NCI-H524 (cell line): ENCODE data around the gene ILDR2.
A peak's percentile ranks its signal among the peaks of the same experiment; 100 is the strongest.
"Not testable (repeated sequence)": the region's sequence is repeated elsewhere in the genome, so short reads cannot be mapped to it uniquely, and the experiment has no call there.

Experiments
- DNase-seq, 2 experiments: peaks; one replicate each; lab custom pipeline; 2025; lab: John Stamatoyannopoulos, UW

Gene ILDR2

GRCh38 chr1:166884040-166884642, 91.2 kb downstream of the ILDR2 start:
- DNase-seq: peak in 1 of 2 experiments; percentile 57

- no peak for DNase-seq
Observed at GRCh38 chr1:166882893-166883292, 92.4 kb downstream of the ILDR2 start.

GRCh38 chr1:166878173-166878917, 97.0 kb downstream of the ILDR2 start:
- DNase-seq: not testable (repeated sequence)

DNA sequence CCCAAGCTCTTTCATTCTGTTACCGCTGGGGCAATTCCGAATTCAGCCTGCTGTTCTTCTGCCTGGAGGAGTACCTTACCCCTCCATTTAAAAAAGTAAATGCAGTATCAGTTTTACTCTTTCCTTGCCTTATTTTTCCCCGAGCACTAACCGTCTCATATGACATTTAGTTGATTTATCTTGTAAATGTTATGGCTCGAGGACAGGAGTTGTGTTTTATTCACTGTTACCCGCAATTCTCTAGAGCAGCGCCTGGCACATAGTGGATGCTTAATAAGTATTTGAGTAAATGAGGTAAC, 98.9 kb downstream of the ILDR2 start:
- no peak for DNase-seq

DNA sequence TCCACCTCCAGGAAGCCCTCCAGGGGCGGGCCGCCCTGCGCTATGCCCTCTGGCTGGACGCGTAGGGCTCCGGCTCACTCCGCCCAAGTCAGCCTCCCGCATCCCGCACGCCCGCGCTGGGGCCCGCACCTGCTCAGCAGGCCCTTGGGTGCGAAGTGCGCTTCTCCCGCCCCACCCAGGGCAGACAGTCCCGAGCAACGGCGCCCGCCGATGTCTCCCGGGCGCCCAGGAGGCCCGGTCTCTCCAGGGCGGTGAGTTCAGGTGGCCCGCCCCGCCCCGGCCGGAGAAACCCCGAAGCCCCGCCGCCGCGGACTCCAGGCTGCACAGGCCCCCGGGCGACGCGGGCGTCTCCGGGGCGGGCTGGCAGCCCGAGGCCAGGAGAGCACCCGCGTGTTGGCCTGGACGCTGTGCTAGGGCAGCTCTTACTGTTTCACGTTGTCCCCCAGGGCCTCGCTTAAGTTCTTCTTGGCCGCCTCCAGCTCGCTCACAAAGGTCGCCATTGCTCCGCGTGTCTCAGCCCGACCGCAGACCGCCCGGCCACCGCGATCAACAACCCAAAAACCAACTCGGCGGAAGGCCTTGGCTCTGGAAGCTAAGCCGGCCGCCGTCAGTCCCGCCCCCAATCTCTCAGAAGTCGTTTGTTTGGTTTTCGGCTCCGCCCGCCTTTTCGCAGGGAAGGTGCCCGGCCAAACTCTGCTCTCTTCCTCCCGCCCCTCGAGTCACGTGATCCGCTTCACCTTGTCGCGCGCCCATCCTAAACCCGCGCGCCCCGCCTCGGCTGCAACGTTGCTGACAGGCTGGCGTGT, 99.4 kb downstream of the ILDR2 start, which contains the start of gene TADA1:
TADA1 (minus strand) TSS at position 531 of the 806 bp plus-strand sequence; CDS start at position 500, 31 bp downstream.
- peak; percentile 97 for DNase-seq

DNA sequence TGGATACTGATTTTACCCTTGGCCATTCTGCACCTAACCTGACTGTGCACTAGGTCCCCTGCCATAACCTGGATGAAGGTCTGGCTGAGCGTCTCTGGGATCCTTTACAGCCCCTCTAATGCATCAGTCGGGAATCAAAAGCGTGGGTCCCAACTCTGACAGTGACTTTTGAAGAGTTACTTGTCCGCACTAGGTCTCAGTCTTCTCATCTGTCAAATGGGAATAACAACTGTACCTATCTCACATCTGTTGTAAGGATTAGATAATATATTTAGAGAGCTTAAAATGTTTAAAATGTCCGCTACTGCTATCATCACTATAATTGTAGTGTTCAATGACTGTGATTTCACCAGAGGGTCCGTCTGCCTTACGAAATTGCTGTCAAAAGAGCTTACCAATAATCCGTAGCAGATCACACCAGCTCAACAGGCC, 100.0 kb downstream of the ILDR2 start:
- no peak for DNase-seq

GRCh38 chr1:166874464-166874863, 100.9 kb downstream of the ILDR2 start:
- no peak for DNase-seq

DNA sequence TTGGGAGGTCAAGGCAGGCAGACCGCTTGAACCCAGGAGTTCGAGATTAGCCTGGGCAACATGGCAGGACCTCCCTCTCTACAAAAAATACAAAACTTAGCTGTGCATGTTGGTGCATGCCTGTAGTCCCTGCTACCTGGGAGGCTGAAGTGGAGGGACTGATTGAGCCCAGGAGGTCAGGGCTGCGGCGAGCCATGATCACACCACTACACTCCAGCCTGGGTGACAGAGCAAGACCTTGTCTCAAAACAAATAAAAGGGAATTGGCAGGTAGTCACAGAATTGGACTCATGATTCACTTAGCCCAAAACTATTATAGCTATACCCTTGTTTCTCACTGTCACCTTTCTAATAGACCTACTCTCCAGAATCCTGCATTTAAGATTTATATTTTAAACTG, 104.8 kb downstream of the ILDR2 start:
- no peak for DNase-seq

DNA sequence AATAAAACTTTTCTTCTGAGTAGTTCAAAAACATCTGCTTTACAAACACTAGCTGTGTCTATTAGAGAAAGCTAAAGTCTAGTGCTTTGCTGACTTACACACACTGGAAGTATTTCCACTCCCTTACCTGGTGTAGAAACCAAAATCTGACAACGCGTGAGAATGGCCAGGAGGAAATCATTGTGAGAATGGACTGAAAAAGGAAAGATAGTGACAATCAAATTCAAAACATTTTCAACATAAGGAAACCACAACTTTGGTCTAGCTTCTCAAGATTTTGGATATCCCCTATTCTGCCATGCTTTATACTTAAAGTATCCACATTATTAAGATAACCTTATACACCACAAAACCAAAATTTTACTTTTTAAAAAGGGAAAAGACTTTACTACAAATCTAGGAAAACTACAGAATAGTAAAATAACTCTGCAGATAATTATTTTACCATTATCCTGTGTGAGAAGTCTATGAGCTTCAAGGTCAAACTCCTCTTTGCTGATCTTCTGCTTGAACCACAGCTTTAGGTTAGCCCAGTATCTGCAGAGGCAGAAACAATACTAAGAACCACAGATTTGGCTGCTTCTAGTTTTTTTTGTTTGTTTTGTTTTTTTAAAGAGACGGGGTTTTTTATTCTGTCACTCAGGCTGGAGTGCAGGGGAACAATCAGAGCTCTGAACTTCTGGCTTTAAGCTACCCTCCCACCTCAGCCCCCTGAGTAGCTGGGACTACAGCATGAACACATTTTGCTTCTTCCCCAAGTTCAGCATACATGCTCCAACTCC, 105.8 kb downstream of the ILDR2 start:
- DNase-seq: no peak

DNA sequence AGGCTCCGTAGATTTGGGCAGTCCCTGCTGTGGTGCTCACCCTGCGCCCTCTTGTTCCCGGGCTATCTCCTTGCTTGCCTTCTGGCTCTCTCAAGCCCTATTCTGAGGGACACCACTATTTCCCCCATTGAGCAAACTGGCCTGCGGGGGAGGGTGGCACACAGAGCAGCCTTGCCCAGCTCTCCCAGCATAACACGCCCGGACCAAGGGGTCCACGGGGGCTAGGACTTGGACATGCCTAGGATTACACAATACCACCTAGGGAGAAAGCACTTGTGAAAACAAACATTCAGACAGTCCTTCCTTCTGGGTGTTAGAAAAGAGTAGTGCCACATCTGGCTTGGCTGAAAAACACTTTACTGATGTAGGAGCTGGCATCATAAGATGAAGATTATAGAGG, 106.7 kb downstream of the ILDR2 start:
- DNase-seq: no peak

- no peak for DNase-seq
Observed at GRCh38 chr1:166865926-166866325, 109.4 kb downstream of the ILDR2 start.

- no peak for DNase-seq
Observed at GRCh38 chr1:166859597-166859996, 115.7 kb downstream of the ILDR2 start.

DNA sequence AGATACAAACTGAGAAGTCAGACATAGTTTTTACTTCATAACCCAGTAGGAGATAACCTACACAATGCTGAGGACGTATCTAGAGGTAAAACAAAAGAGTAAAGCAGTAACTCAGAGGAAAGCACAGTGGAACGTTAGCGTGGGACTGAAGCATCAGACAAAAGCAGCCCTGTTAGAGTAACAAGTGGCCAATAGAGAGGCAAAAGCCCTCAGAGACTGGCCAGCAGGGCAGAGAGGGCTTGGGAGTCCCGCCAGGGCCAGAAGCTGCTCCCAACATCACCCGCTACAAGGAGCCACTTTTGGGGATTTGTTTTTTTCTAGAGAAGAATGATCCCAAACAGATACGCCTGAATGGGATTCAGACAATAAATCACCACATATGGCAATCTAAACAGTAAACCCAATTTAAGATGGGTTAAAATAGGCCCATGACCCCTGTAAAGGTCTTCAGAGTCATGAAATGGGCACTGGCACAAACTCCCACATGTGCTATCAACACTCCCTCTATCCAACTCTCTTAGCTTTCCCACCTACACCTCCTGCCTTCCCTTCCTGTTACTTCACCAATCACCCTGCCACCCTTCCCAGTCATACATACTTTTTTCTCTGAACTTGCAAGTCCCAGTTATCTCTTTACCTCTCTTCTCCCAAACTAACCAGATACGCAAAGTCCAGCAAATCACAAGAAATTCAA, 116.5 kb downstream of the ILDR2 start:
- no peak for DNase-seq
